Amygdala (tissue), 56 donors: ENCODE data around the gene CORIN.
"Not testable (repeated sequence)": the region's sequence is repeated elsewhere in the genome, so short reads cannot be mapped to it uniquely, and the experiment has no call there.

Experiments used
- DNase-seq, 56 donors: peaks; one replicate each; lab custom pipeline; 2025; lab: John Stamatoyannopoulos, UW

The CORIN gene

GRCh38 chr4:47598320-47598719, 239.5 kb downstream of the CORIN start:
- no peak for DNase-seq

DNA sequence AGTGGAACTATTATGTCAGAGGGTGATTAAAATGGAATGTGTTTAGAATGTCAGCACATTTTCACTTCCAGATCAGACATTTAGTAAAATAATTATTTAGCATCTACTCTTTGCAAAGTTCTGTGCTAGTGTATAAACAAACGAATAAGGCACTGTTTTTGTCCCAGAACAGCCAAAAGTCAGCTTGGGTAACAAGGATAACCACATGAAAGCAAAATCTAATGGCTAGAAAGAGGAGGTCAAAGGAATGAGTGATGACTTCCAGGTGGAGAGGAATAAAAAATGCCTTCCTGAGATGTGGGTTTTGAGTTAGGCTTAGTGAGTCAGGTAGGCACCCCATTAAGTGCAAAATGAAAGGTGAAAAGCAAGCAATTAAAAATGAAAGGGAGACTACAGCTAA, 240.2 kb downstream of the CORIN start:
- no peak for DNase-seq

GRCh38 chr4:47590325-47590724, 247.5 kb downstream of the CORIN start:
- no peak for DNase-seq

DNA sequence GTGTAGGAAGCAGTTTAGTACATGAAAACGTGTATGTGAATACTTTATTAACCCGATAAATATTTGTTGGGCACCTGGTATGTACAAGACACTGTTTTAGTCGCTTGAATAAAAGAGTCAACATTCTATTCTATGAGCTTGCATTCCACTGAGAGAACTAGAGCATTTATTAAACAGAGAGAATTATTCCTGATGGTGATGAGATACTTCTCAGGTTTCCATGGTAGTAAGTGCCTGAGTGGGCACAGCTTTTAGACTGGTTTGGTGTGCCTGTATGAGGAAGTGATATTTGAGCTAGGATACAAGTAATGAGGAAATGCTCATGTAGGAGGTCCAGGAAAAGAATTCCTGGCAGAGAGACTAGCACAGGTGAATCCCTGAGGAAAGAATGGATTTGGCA, 258.6 kb downstream of the CORIN start:
- no peak for DNase-seq

DNA sequence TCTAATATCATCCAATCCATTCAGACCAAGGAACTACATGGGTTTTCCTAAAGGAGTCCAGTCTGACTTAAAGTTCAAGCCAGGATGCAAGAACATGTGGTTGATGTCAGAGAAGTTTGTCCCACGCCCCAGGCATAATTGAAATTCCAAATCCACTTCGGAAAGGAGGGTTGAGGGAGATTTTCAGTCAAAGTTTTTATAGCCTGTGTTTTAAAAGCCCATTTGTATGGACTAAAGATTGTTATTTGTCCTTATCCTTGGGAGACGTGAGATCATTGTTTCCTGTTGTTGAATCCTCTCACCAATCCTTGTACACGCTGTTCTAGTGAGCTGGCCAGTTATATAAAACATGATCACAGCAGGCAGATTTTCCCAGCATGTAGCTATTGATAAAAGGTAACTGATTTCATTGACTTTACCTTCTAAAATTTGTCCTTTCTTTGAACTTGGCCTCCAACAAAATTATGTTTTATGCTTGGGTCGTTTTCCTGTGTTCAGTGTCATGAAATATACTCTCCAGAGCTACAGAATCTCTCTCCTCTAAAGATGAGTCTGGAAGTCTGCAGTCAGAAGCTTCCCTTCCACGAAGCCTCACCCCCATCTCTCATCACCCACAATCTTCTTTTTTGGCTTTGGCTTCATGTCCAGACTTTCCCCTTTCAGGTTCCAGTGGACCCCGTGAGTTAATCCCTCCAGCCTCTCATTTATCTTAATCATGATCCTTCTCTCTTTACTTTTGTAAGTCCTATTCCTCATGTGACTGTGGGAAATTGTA, 259.9 kb downstream of the CORIN start:
- DNase-seq = no peak

- DNase-seq = no peak
These were observed 264.9 kb downstream of the CORIN start for GRCh38 chr4:47572981-47573380.

- no peak for DNase-seq
These were observed 267.1 kb downstream of the CORIN start for GRCh38 chr4:47570816-47571215.

GRCh38 chr4:47567511-47567910, 270.4 kb downstream of the CORIN start:
- DNase-seq = no peak

GRCh38 chr4:47566969-47567368, 270.9 kb downstream of the CORIN start:
- no peak for DNase-seq

GRCh38 chr4:47566566-47566965, 271.3 kb downstream of the CORIN start:
- no peak for DNase-seq

GRCh38 chr4:47562297-47562696, 275.6 kb downstream of the CORIN start:
- no peak for DNase-seq

DNA sequence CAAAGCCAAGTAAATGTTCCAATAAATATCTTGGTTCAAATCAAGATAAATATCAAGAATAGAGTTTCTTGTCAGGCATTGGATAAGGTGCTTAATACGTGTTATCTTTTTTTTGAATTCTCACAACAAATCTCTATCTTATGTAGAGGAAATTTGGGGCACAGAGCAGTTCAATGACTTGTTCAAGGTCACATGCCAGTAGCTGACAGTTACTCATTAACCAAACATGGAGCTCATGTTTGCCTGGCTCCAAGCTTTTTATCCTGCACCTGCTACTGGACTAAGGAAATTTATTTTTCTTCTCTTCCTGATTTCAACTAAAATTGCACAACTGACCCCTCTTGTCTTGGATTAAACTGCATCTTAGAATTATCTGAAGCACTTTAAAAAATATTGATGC, 276.5 kb downstream of the CORIN start:
- no peak for DNase-seq

DNA sequence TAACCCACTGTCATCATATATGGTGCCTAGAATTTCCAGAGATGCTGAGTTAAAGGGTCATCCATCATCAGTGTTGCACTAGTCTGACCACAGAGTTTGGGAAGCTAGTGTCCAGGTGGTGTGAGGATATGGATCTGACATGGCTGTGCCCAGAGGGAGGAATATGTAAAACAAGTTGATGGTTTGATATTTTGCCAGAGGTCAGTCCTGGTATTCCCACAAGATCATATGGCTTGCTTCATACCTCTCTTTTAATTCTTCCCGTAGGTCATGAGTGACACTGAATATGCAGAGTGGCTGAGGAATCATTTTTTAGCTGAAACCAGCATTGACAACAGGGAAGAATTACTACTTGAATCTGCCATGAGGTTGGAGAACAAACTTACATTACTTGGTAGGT, 277.2 kb downstream of the CORIN start:
- DNase-seq = no peak

- no peak for DNase-seq
These were observed 280.6 kb downstream of the CORIN start for GRCh38 chr4:47557255-47557654.

DNA sequence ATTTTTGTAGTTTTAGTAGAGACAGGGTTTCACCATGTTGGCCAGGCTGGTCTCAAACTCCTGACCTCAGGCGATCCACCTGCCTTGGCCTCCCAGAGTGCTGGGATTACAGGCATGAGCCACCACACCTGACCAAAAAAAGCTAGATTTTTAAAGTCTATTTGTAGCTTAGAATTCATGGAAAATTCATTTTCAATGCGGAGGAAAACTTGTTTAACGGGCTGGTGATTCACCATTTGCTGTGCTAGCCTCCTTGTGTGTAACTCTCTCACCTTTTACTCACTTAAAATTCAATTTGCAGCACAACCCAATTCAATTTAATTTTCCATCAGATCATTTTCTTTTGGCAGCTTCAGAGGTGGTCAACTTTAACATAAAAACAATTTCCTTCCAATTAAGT, 281.9 kb downstream of the CORIN start:
- DNase-seq = not testable (repeated sequence)

DNA sequence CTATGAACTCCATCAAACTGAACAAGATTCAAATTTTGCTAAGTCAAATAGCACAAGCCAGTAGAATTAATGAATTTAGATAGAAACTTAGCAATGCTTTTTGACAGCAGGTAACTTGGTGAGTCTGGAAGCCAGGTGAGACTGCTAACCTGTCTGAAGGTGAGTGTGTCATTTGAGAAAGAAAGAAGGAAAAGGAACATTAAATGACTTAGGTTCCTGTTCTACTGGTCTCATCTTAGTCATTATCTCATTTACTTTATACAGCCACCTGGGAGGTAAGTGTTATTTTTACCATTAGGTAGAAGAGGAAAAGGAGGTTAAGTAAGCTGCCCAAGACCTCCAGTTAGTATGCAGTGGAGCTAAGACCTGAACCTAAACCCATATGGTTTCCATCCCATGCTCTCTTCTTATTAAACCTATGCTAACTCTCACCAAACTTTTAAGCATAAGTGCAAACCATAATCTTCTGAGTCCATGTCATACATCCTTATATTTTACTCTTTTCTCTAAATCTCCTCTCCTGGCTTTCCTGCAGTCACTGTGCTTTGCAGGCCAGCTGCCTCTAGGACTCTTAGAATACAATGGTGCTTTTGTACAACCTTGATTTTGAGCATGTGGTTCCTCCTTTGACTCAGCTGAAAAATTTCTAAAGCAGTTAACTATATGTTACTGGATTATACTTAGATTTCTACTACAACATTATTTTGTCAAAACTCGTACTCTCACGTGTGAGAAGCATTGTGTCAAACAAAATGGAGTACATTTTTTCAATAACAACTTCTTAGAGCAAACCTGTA, 284.3 kb downstream of the CORIN start:
- DNase-seq = no peak

GRCh38 chr4:47551682-47552081, 286.2 kb downstream of the CORIN start:
- no peak for DNase-seq

GRCh38 chr4:47550899-47551548, 286.8 kb downstream of the CORIN start:
- DNase-seq = no peak

DNA sequence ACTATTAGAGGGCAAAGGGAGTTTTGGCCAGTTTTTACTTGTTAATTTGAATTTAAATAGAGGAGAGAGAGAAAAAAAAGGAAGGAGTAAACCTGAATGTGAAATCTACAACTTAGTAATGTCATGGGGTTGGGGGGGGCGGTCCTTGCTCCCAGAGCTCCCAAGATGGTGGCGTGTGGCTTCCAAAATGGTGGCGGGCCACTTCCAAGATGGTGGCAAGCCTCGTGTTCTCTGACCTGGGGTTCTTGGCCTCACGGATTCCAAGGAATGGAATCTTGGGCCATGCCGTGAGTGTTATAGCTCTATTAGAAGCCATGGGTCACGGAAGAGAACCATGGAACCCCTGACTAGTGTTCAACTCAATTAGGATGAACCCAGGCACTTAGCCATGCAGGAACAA, 287.5 kb downstream of the CORIN start:
- DNase-seq = not testable (repeated sequence)
